GM18867 (cell line): Measurements from ENCODE around the gene GALNT10.

ENCODE experiments used
- ATAC-seq: cut with Tn5 transposase; IDR thresholded peaks from one replicate; pipeline ENCODE4 v1.9.1; 2021; ENCODE audit warnings: mild to moderate bottlenecking, moderate library complexity; ENCODE audit not compliant: unreplicated experiment

Gene GALNT10

DNA sequence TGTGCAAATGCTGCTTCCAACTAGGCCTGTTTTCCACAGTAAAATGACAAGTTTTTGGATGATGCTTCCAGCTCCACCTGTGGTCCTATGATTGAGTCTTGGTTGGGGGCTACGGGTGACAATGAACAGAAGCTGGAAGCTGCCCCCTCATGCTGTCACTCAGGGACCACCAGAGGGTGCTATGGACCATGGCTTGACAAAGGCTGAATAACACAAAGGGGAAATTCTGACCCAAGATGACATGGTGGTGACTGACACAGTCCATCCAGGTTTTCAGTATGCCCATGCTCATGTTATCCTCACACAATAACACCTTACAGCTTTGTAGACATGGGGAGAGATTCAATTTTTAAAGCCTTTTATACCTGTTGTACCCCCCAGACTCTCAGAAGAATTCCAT, 231.3 kb downstream of the GALNT10 start:
- no peak for ATAC-seq

DNA sequence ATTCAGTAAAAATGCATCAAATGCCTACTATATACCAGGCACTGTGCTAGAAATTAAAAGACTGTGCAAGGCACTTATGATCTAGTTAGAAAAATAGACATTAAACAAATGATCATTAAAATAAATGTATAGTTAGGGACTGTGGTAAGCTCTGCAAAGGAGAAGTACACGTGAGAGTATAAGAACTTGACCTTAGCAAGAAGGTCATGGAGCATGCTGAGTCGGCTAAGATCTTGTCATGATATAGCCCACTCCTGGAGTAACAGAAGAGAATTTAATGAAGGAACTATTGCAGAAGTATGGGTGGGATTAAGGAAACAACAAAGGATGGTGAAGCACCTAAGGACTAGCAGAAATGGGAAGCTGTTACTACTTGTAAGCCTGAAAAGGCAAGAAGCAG, 231.8 kb downstream of the GALNT10 start:
- no peak for ATAC-seq

DNA sequence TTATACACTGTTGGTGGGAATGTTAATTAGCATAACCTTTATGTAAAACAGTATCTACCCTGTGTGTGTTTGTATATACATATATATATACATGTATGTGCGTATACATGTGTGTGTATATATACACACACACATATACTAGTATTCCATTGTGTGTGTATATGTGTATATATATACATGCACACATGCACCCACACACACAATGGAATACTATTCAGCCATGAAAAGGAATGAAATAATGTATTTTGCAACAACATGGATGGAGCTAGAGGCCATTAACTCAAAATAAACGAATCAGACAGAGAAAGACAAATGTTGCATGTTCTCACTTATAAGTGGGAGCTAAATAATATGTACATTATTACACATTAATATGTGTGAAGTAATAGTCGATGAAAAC, 237.7 kb downstream of the GALNT10 start:
- ATAC-seq = no peak

DNA sequence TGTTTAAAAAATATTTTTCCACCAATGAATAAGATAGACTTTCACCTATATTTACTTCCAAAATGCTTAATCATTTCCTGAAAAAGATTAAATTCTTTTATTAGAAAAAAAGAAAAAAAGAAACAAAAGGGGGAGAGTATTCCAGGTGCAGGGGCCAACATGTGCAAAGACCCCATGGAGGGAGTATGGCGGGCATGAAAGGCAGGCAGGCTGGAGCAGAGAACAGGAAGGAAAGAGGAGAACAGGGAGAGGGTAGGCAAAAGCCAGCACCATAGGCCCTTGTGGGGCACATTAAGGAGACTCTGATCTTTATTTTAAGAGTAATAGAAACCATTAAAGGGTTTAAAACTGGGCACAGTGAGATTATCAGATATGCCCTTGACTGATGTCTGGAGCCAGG, 238.8 kb downstream of the GALNT10 start:
- ATAC-seq = no peak

DNA sequence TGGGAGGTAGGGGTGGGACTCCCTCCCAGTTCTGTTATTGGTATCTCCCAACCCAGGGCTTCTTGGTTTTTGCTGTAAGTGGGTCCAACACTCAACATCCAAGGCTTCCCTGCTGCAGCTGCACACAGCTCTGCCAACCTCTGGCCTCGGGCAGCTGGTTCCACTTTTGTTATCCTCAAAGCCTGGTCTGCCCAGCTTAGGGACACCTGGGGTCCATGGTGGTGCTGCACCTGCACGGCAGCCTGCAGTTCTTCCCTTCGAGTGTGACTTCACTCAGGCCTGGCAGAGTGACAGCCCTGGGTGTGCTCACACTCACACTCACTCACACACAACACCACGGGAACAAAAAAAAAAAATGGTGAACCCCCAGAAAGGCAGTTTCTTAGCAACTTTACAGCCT, 239.9 kb downstream of the GALNT10 start:
- ATAC-seq = no peak

GRCh38 chr5:154430961-154431630, 240.6 kb downstream of the GALNT10 start:
- ATAC-seq = no peak

GRCh38 chr5:154435226-154435625, 244.7 kb downstream of the GALNT10 start:
- ATAC-seq = no peak

- ATAC-seq = no peak
These were observed 246.9 kb downstream of the GALNT10 start for GRCh38 chr5:154437281-154437965.

GRCh38 chr5:154440540-154440939, 250.0 kb downstream of the GALNT10 start:
- ATAC-seq = no peak

DNA sequence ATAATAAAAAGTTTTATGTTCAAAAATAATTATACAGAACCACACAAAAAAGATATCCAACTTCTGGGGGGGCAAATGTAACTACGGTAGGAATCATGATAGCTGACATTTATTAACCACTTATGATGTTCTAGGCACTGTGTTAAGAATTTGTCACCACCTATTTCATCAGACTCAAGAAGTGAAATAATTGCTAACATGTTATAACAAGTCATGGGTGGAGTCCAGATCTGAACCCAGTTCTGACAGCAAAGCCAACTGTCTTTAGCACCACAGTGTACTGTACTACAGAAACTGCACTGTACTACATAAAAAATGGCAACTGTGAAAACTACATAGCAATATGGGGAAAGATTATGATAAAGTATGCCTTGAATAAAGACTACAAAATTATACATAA, 252.3 kb downstream of the GALNT10 start:
- no peak for ATAC-seq

DNA sequence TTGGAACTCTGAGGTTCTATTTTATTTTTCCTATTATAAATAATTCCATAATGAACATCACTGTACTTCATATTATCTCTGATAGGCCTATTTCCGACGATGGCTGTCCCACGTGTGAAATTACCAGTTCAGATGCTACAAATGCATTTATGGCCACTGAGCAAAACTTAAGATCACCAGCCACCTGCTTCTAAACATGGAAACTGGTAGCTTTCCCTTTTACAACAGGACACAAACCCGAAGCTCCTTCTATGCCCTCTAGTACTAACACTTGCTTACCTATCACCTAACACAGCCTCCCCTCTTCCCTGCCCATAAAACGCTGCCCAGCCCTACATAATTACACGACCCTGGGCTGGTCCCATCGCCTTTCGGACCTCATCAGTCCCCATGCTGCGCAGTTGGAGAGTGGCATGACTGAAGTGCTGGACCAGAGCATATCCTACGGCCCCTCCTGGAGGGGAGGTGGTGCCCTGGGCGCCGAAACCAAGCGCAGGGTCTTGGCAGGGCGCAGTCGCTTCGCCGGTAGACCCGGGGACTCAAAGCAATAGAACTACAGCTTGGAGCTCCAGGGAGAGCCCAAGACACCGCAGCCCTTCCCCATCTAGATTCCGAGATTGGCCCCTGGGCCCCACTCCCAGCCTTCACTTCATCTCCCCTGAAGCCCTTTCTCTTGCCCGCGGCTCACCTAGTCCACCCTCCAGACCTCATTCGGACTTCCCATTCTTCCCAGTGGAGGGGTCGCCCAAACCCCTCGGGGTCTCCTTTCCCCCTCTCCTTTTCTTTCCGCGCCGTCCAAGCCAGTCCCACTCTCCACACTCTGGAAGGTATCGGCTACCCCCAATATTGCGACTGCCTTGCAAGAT, 254.3 kb downstream of the GALNT10 start:
- no peak for ATAC-seq

- ATAC-seq = peak; percentile 94
These were observed 255.1 kb downstream of the GALNT10 start, which contains the start of gene SAP30L for GRCh38 chr5:154445422-154446194. SAP30L (plus strand) TSS chr5:154445997; CDS start chr5:154446605, 608 bp downstream.

GRCh38 chr5:154446195-154447088, 255.9 kb downstream of the GALNT10 start:
- ATAC-seq = peak; percentile 19

DNA sequence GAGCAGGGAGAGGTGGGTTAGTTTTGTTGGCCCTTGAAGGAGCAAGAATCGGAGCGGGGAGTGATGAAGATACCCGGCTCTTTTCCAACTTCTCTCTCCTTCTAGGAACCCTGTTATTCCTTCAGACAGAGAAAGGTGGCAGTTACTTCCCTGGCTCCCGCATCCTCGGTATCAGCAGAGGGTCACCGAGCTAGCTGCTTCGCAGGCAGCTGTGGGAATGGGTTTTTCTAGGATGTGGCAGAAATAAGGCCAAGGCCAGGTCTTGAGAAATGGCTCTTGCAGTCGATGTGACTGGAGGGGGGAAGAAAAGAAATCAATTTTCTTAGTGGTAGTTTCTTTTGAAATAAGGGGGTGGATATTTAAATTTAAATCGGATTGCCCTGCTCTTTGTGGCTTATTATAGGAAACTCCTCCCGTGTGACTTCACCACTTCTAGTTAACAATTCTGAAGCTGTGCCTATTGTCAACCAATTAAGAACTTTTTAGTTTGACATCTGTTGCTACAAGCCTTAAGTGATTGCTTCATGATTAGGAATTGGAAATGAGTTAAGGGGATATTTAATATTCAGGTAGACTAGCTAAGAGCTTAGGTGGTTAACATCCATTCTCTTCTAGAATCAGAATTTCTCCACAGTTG, 256.7 kb downstream of the GALNT10 start:
- no peak for ATAC-seq

DNA sequence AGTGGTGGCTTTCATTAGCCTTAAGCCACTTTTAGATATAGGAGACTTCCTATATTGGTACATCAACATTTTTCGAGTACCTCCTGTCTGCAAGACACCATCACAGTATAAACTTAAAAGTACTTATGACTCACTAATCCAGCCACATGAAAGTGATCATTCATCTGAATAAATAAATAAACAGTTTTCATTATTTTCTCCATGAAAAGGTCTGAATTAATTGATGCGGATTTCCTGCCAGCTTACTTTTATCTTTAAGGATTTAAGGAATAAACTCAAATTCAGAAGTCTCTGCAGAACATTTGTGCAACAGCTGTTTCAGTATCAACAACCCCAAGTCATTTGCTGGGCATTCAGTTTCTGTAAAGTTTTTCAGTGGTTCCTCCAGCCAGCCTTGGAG, 259.3 kb downstream of the GALNT10 start:
- no peak for ATAC-seq

DNA sequence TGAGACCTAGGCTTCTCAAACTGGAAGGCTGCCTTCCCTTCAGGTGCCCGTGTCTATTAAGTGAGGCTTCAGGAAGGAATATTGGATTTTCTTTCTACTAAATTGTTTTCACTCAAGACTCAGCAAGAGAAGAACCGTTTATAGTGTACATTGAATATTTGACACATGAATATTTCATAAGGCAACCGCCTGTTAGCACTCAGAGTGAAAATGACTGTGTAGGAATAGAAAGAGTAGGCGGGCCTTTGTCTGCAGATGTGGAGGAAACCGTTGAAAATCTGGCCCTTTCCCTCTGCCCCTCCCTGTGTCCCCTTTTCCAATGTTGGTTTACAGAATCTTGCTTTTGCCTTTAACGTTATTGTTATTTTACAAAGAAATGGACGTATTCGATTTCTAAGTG, 261.4 kb downstream of the GALNT10 start:
- ATAC-seq = no peak

DNA sequence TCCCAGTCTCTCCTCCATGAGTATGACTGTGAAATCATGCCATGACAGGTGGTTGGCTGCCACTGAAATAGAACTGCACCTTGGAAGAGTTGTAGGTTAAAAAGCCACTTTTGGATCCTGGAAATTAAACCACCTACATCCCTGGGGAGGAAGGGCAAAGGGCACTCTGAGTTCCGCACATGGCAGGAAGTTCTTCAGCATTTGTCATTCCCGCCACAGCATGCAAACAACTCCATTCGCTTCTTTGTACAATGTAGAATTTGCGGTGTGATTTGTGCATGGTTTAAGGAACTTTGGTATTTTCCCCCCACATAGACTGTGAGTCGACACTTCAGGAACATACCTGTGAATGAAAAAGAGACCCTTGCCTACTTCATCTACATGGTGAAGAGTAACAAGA, 265.1 kb downstream of the GALNT10 start:
- no peak for ATAC-seq

- ATAC-seq = no peak
These were observed 266.0 kb downstream of the GALNT10 start for GRCh38 chr5:154456540-154456939.

GRCh38 chr5:154459015-154459414, 268.5 kb downstream of the GALNT10 start:
- ATAC-seq = no peak
